22Rv1 (cell line): Measurements from ENCODE around the gene CAMKV.
"Not testable (repeated sequence)": the region's sequence is repeated elsewhere in the genome, so short reads cannot be mapped to it uniquely, and the experiment has no call there.

Experiments
- H3K27ac ChIP-seq: fragments of 450-650 bp; 2 replicates; pipeline ENCODE4 v1.5.1; 2017
- CTCF ChIP-seq: fragments of 450-650 bp; IDR thresholded peaks from 2 replicates; pipeline ENCODE4 v1.5.1; 2017; ENCODE audit warnings: mild to moderate bottlenecking
- ZFX ChIP-seq: fragments of 450-650 bp; IDR thresholded peaks from 2 replicates; pipeline ENCODE4 v1.6.1; 2017; ENCODE audit warnings: antibody characterized with exemption, borderline replicate concordance

The CAMKV gene, protein sequence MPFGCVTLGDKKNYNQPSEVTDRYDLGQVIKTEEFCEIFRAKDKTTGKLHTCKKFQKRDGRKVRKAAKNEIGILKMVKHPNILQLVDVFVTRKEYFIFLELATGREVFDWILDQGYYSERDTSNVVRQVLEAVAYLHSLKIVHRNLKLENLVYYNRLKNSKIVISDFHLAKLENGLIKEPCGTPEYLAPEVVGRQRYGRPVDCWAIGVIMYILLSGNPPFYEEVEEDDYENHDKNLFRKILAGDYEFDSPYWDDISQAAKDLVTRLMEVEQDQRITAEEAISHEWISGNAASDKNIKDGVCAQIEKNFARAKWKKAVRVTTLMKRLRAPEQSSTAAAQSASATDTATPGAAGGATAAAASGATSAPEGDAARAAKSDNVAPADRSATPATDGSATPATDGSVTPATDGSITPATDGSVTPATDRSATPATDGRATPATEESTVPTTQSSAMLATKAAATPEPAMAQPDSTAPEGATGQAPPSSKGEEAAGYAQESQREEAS

DNA sequence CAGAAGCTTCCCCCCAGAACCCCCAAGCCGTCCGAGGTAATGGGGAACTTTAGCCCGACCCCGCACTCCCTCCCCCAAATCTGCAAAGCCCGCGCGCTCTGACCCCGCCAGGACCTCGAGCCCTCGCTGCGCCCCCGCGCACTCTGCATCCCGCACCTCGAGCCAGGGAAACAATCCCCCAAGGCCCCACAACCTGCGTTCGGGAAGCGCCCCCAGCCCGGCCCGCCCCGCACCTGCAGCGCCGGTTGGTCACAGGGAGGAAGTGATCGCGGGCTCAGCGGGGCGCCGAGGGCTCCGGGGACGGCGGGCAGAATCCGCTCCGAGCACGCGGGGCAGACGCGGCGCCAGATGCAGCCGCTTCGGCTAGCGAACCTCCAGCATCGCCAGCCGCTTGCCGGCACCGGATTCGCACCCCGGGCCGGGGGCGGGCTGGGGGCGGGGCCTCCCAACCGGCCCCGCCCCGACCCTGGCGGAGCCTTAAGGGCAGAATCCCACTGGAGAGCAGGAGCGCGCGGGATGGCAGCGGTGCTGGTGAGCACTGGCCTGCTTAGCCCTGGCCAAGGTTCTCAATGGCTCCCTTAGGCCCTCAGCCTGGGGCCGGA lies at the start of gene CAMKV:
CAMKV (minus strand) TSS at position 382 of the 602 bp plus-strand sequence. CDS start 7,518 bp downstream, outside the sequence.
- no peak within 1 kb of the TSS for H3K27ac ChIP-seq
- TF ChIP-seq CTCF (no peak), ZFX (no peak)

DNA sequence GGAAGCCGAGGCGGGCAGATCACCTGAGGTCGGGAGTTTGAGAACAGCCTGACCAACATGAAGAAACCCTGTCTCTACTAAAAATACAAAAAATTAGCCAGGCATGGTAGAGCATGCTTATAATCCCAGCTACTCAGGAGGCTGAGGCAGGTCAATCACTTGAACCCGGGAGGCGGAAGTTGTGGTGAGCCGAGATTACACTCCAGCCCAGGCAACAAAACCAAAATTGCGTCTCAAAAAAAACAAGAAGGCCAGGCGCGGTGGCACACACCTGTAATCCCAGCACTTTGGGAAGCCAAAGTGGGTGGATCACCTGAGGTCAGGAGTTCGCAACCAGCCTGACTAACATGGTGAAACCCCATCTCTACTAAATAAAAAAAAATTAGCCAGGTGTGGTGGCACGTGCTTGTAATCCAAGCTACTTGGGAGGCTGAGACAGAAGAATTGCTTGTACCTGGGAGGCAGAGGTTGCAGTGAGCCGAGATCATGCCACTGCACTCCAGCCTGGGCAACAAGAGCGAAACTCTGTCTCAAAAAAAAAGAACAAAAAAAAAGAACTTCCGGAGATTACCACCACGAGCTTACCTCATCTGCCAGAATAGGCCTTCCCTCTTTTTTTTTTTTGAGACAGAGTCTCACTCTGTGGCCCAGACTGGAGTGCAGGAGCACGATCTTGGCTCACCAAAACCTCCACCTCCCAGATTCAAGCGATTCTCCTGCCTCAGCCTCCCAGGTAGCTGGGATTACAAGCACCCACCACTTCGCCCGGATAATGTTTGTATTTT lies 48.3 kb upstream of the CAMKV start:
- not testable (repeated sequence) for H3K27ac ChIP-seq

DNA sequence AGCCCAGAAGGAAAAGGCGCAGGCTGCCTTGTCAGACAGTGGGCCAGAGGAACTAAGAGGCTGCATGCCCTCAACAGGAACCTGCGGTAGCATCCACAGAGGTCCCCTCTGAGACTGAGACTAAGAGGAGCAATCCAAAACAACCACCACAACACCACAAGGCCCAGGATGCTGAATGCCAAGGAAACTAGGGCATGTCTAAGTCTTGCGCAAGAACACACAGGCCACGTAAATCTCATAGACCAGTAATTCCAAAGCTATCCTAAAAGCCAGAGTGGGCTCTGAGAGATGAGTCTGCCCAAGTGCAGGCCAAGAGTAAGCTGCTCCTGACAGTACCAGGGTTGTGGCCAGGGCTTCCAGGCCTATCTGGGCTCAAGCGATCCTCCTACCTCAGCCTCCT lies 47.0 kb upstream of the CAMKV start:
- no peak for TF ChIP-seq ZFX
- TF ChIP-seq CTCF, result no peak
- H3K27ac ChIP-seq, result no peak overlapping the region

DNA sequence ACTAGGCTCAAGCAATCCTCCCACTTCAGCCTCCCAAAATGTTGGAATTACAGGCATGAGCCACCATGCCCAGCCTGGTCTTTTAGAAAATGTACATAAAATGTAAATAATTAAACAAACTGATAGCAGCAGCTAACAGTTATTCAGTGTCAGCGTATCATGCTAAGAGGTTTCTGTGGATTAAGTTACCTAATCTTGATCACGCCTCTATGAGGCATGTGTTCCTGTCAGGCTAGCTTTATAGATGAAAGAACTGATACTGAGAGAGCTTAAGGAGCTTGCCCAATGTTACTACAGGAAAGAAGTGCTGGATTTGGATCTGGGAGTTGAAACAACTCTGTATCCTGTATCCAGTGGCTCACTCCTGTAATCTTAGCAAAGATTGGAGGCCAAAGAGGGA lies 45.2 kb upstream of the CAMKV start:
- H3K27ac ChIP-seq, result 0 out of 2 replicates have a peak overlapping the region, but pooled peaks have one; percentile 5
- no peak for TF ChIP-seq ZFX
- TF ChIP-seq CTCF, result no peak

- TF ChIP-seq ZFX, result no peak
- TF ChIP-seq CTCF, result no peak
These were observed 43.2 kb upstream of the CAMKV start for GRCh38 chr3:49912881-49913281.

DNA sequence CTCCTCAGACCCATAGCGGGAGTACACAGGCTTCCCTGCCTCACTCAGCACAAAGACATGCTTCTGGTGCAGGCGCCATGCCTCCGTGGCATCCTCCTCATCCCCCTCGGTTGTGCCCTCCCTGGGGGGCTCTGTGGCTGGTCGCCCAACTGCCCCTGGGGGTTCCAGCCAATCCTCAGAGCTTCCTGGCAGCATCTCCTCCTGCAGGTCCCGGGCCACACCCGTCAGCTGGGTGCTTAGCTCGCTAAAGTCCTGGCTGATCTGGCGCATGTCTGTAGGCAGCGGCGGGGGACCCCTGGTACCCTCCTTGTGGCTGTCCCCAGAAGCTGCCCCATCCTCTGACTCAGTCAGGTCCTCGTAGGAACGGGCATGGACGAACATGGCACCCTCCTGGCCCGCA lies 41.9 kb upstream of the CAMKV start:
- H3K27ac ChIP-seq, result no peak overlapping the region
- TF ChIP-seq CTCF, result no peak
- TF ChIP-seq ZFX, result no peak

More at GRCh38 chr3:49912881-49913281, 43.2 kb upstream of the CAMKV start:
- no peak overlapping the region for H3K27ac ChIP-seq

- TF ChIP-seq CTCF (no peak), ZFX (no peak)
- H3K27ac ChIP-seq, result no peak overlapping the region
These were observed 41.4 kb upstream of the CAMKV start for GRCh38 chr3:49911124-49911420.
